Activated CD8-positive, alpha-beta memory T cell treated with anti-CD3 and anti-CD28 coated beads, Interleukin-2, amount 50 U/mL, for 24 hours (primary cell): Measurements from ENCODE around the gene TMEM131.
"Not testable (repeated sequence)": the region's sequence is repeated elsewhere in the genome, so short reads cannot be mapped to it uniquely, and the experiment has no call there.

ENCODE experiments used
- DNase-seq: peaks from one replicate; pipeline ENCODE4 v3.0.0-alpha.2; 2020; ENCODE audit errors: extremely low read depth

The TMEM131 gene

DNA sequence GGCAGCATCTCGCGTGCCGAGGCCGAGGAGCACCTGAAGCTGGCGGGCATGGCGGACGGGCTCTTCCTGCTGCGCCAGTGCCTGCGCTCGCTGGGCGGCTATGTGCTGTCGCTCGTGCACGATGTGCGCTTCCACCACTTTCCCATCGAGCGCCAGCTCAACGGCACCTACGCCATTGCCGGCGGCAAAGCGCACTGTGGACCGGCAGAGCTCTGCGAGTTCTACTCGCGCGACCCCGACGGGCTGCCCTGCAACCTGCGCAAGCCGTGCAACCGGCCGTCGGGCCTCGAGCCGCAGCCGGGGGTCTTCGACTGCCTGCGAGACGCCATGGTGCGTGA is 271.7 kb downstream of the TMEM131 start:
- no peak for DNase-seq

DNA sequence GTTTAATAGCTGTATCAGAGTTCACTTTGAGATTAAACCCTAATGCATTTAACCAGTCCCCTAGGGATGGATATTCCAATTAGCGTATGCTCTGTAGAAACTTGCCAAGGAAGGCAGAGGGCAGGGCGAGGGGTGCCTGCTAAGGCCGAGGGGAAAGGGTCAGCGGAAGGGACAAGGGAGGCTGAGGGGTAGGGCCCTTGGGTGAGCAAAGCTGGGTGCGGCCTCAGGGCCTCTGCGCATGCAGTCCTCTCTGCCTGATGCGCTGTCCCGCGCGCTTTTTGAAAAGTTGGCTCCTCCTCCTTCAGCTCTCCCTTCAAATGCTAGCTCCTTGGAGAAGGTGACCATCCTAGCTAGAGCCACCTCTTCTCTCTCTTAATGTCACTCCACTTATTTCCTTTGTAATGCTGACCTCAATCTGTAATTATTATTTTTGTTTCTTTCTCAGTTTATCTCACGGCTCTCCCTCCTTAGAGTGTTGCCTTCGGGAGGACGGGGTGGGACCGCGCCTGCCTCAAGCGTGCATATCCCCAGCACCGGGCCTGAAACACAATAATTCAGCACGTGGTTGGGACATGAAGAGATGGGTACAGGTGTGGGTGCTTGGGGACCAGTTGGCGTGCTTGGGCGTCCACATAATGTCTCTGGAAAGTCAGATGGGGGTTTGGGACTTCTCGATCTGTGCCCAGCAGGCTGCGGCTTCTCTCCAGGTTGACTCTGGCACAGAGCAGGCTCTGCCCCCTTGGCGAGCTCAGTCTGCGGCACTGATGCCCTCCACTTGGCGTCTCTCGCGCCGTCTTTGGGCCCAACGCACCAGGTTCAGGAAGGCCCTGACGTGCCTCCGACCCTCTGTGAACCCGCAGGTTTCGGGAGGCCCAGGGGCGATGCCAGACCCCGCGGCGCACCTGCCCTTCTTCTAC is 272.3 kb downstream of the TMEM131 start:
- DNase-seq = no peak

DNA sequence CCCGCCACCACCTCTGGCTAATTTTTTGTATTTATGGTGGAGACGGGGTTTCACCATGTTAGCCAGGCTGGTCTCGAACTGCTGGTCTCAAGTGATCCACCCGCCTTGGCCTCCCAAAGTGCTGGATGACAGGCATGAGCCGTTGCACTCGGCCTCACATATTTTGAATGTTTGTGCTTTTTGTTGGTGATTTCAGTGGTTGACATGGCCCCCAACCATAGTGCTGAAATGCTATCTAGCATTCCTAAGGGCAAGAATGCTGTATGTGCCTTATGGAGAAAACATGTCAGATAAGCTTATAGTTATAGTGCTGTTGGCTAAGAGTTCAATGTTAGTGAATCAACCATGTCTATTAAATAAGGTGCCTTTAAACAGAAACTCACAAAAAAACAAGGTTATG is 273.5 kb downstream of the TMEM131 start:
- no peak for DNase-seq

DNA sequence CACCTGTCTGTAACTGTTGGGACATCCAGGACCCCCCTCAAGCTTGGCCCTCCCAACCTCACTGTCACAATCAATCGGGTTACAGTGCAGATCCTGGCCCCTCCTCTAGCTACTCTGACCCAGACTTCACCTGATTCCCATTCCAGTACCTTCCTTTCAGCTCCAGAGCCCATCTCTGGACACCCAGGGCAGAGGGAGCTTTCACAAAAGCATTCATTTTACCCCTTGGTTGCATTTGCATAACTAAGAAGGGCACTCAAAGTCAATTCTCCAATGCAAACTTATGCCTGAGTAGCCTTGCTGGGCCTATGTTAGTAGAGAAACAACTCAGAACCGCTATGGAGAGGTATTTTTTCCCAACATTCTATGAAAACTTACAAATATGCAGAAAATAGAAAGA is 275.0 kb downstream of the TMEM131 start:
- no peak for DNase-seq

DNA sequence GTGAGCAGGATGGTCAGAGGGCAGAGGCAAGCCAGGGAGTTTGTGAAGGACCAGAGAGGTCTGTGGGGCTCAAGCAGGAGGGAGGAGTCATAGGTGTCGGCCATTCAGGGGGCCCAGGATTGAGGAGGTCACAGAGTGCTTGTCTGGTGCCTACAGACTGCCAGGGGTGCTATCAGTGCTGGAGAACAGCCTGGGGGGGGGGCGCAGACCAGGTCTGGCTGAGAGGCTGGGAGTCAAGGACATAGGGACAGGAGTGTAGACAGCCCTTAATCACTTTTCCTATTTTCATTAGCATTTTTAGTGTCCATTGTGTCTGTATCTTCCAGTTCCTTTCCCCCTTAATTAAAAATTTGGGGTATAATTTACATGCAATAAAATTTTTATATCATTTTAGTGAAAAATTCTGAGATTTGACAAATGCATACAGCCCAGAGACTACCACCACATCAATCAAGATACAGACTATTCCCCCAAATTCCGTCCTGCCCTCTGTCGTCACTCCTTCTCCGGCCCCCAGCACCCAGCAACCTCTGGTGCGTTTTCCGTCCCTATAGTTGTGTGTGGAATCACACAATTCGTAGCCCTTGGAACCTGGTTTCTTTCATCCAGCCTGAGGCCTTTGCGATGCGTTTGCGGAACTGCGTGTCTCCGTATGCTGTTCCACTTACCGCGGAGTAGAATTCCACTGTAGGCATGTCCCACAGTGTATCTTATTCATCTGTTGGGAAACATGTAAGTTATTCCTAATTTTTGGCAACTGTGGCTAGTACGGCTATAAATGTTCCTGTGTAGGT is 276.2 kb downstream of the TMEM131 start:
- DNase-seq = no peak

DNA sequence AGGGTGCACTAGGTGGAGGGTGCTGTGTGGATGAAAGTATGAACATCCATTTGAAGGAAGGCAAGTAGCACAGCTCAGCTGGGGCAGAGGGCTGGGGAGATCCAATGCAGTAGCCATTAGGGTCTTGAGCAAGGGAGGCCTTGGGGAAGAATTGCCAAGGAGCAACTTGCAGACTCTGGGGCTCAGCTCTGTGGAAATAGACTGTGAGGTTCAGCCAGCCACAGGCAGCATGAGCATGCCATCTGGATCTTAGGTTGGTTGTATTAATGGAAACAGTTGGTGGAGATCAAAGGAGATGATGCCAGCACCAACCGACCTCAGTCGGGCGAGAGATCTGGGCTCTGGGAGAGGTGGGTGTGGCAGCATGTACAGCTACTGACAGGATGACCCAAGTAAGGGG is 276.8 kb downstream of the TMEM131 start:
- no peak for DNase-seq

DNA sequence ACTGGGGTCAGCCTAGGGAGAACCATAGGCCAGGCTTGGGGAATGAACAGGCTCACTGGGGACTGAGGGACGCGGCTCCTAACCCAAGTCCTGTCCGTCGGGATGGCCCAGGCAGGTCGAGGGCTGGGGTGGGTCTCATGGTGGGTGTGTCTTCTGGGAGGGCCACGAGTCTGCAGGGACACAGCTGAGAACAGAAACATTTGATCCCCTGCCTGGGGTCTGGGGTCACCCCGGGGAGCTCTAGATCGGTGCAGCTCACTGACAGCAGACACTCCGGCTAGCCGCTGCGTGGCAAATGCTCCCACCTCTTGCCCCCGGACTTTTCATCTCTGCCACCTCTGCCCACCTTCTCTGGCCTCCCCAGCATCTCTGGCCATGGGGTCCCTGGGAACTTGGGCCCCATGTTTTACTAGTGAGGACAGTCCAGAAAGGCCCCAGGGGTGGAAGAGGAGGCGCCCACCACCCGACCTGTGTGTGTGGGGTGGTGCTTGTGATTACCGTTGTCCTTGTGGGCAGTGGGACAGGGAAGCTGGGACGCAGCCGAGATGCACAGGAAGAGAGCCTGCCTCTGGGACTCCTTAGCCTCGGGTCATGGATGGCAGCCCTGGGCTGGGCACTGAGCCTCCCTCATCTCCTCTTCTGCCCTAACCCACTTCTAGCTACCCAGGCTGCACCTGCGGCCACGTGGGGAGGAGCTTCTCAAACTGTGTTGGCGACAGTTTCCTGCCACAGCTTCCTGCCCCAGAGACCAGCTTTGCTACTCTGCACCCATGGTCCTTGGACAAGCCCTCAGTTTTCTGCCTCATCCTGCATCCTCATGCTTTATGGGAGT is 277.5 kb downstream of the TMEM131 start:
- no peak for DNase-seq

DNA sequence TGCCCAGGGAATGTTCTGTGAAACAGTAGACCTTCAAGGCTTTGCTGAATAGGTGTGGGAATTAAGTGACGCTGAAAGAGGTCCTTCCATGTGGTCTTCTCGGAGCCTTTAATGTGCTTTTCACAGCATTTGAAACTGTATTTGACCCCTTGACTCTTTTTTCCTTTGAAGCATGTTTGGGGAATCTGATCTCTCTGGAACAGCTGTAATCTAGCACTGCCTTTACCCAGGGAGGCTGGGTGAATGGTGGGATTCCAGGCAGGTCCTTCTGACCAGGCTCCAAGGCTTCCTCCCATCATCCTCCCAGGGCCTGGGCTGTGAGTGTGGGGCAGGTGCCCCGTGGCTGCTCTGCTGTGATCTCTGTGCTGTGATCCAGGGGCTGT is 278.1 kb downstream of the TMEM131 start:
- DNase-seq = no peak

DNA sequence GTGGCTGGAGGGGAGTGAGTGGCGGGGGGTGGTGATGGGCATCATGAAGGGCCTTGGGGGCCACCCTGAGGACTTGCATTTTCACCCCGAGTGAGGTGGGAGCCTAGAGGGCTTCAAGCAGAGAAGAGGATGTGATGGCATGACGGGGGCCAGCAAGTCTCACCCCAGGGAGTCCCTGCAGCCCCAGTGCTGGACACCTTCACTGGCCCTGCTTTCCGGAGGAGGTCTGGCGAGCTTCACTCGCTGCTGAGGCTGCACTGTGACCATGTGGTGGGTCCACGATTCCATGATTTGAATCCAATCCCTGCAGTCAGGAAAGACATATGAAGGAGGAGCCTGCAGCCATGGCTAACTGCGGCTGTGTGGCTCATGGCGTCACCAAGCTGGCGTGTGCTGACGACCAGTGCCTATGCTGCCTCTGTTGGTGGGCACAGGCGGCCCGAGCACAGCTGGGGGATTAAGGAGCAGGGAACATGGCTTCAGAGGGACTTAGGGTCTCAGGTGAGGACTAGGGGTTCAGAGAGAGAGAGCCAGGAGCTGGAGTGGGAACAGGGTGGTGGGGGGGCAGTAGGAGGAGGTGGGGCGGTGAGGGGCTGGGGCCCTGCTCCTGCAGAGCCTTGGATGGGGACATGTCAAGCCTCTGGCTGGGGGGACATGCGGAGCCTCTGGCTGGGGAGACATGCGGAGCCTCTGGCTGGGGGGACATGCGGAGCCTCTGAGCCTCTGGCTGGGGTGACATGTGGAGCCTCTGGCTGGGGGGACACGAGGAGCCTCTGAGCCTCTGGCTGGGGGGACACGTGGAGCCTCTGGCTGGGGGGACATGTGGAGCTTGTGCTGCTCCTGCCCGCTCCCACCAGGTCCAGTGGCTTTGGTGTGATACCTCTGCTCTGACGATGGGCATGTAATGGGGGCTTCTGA is 278.8 kb downstream of the TMEM131 start:
- DNase-seq = no peak

DNA sequence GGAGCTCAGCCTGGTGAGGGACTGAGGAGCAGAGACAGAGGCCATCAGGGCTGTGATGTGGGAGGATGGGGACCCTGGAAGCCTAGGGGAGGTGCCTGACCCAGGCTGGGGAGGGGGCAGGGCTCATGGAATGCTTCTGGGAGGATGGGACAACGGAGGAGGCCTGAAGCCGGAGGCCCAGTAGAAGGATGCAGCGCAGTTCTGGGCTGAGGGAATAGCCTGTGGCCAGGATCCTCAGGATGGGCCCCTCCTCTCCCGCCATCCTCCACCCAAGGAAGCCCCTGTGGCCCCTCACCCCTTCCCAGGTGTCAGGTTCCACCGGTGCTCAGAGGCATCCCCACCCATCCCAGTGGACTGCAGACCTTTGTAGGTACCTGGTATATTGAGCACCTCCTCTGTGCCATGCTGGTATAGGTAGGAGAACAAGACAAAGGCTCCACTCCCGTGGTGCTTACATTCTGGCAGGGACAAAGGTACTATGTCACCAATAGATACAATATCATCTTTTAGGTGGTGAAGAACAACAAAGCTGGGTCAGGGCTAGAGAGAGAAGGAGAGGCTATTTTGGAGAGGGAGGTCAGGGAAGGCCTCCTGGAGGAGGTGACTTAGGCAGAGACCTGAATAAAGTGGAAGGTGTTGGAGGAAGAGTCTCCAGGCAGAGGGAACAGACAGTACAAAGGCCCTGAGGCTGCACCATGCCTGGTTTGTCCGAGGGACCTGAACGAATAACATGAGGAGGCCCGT is 279.6 kb downstream of the TMEM131 start:
- no peak for DNase-seq

DNA sequence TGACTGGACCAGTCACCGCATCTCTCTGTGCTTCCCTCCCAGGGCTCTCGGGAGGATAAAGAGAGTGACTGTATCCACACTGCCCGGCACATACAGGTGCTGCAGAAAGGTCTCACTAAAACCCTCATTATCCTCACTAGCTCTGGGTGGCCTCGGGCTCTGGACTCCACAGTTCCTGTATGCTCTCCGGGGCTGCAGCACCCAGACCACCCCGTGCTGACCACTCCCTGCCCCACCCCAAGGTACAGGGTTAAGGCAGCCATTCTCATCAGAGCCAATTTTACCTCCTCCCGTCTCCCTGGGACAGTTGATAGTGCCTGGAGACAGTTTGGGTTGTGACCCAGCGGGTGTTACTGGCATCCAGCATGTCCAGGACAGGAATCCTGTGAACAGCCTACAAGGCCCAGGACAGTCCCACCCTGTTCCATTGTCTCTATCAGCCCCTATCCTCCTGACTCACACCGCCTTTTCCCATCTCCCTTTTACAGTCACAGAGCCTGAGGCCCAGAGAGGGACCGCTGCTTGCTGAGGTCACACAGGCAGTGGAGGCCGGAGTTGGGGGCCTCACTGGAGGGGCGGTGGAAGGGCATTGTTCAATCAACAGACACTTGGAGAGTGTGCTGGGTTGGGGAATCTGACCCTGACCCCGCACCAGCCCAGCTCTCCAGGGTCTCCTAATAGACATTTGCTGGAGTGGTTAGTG is 280.6 kb downstream of the TMEM131 start:
- no peak for DNase-seq

DNA sequence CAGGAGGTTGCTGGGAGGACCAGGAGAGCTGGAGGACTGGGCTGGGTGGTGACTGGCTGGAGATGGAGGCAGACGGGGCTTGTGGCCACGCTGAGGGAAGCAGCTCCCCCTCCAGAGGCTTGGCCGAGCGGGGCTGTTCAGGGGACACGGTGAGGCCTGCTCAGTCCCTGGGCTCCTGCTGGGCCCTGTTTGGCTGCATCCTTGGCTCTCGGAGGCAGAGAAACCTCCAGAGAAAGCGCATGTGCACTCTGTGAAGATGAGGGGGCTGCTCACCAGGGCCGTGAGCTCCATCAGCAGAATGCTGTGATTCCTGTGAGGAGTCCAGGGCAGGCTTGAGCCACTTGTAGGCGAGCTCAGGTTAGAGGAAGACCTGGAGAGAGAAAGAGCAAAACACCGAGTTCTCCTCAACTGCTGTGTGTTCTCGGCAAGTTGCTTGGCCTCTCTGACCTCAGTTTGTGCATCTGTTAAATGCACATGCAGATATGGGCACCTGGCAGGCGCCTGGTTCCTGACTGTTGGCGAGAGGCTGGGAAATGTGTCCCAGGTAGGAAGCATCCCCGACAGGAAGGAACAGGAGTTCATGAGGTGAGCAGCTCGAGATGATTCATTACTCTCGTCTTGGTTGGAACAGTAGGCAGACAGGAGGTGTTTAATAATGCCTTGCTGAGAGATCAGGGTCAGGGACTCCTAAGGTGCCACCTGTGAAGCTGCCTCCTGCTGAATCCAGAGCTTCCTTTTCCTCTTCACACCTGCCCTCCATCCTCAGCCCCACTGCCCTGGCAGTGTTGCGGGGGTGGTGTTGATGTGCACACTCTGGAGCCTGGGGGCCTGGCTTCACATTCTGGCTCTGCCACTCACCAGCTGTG is 281.4 kb downstream of the TMEM131 start:
- DNase-seq = no peak

DNA sequence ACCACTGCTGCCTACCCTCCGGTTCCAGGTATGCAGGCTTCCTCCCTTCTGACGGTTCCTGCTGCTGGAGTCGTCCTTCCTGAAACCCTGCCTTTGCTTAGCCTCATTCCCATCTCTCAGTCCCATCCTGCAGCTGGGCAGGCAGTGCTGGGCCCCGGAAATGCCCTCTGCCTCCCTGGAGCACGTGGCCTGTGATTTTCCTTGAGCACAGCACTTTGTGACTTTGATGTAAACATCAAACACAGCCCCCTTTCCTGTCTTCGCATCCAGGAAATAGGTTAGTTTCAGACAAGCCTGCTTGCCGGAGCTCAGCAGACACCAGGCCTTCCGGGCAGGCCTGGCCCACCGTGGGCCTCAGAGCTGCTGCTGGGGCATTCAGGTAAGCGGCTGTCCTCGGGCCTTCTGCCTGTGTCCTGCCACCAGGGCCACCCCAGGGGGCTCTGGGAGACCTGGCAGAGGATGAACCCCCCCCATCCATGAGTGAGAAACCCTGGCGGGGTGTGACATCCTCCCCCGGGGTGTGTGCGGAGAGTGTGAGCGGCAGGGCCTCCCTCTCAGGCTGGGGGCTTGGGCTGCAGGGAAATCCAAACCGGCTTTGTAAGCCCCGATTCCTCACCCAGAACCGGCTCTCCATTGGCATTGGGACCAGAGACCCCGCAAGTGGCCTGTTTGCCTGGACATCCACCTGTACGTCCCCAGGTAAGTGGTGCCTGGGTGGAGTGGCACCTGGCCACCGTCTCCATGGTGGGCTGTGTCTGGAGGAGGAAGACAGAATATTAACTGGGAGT is 282.3 kb downstream of the TMEM131 start, which contains the start of gene ZAP70:
TSS of gene ZAP70 (plus strand) at position 281 of the 788 bp plus-strand sequence. CDS start 10,461 bp downstream, outside the sequence.
- DNase-seq = no peak

DNA sequence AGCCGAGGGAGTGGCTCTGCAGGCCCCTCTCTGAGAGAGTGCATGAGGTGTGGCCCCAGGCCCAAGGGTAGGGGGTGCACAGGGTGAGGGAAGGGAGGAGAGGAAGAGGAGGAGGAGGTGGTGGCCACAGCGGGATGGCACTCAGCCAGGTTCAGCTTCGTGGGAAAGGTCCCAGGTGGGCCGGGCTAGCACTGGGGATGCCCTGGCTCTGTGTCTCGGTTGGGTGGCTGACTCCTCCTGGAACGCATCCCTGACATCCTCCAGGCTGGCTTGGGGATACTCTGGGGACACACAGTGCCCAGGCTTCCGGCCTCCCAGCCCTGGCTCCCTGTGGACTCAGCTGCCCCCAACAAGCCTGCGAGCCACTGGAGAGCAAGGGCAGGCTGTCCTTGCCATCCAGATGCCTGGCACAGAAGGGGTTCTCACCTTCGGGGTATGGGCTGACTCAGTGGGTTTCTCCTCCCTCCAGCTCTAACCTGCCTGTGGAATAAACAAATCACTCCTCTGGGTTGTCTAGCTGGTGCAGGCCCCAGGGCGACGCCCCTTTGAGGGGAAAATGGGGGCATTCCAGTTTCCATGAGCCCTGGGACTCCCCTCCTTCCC is 283.0 kb downstream of the TMEM131 start:
- no peak for DNase-seq

DNA sequence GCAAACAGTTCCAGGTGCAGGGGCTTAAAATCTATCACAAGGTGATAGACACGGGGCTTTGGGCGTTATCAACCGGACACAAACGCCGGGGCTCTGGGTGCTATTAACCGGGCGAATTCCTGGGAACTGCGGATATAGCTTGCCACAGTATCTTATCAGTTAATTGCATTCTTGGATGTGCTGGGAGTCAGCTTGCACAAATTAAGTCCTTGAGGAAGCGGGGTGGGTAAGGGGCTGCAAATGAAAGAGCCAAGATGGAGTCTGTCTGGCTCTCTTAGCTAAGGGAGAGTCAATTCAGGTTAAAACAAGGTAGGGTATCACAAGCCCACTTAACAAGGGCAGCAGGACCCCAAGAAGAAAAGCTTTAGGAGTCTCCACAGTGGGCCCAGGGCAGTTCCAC is 283.6 kb downstream of the TMEM131 start:
- DNase-seq = not testable (repeated sequence)

DNA sequence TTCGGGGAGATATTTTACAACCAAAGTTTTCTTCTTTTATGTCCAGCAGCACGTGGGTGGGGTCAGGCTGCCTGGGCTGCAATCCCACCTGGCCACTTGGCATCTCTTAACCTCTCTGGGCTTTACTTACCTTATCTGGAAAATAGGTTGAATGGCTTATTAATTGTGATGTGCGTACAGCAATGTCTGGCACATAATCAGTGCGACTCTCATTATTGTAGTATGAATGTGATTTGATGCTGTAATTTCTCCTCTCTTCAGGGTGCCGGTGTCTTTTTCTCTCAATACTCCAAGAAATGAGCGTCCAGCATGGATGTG is 284.4 kb downstream of the TMEM131 start:
- DNase-seq = no peak

DNA sequence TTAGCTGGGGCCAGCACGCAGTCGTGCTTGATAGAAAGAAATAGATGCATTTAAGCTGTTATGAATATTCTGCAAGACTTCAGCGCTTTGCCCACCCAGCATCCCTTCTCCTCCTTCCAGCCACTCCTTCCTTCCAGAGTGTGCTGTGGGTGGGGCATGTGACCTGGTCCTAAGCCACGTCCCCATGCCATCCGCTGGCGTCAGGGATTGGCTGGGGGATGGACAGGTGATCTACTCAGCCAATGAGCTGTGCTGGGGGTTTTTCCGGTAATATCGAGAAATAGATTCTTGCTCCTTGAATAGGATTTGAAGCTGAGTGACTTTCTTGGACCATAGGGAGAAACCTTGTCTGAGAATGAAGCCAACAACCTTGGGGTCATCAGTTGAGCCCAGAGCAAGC is 287.1 kb downstream of the TMEM131 start:
- no peak for DNase-seq

DNA sequence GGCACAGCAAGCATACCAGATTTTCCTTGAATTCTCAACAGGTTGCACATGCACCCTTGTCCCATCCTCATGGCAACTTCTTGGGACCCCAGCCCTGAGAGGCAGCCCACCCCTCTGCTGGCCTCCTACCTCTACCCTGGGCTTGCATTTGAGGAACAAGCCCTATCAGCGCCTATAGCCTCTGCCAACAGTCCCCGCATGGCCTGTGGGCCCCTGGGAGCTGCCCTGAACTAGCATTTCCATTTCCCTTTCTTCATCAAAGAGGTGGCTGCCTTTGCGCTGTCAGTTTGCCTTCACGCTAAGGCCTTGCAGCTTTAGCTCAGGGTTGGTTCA is 287.7 kb downstream of the TMEM131 start:
- DNase-seq = no peak
